GM21367 (cell line): ENCODE measurements around the gene RAD1.

Experiments used
- ATAC-seq: cut with Tn5 transposase; IDR thresholded peaks from one replicate; pipeline ENCODE4 v1.9.1; 2021; ENCODE audit not compliant: unreplicated experiment

The RAD1 gene

GRCh38 chr5:34916518-34916917 is 1.2 kb upstream of the RAD1 start:
- ATAC-seq, result no peak

DNA sequence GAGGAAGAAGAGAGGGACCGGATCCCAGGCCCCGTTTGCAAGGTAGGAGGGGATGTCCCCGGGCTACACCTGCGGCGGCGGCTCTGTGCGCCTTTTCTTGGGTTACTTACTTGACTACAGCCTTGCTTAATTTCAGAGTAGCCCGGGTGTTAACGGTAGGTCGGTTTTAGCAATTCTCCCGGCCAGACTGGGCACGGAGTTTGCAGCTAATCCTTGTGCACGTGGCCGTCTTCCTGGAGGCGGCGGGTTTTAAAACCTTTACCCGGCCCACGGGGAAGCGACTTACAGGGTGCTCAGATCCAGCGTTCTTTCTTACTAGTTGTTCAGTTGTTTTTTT is 520 bp upstream of the RAD1 start:
- ATAC-seq, result peak; percentile 4

DNA sequence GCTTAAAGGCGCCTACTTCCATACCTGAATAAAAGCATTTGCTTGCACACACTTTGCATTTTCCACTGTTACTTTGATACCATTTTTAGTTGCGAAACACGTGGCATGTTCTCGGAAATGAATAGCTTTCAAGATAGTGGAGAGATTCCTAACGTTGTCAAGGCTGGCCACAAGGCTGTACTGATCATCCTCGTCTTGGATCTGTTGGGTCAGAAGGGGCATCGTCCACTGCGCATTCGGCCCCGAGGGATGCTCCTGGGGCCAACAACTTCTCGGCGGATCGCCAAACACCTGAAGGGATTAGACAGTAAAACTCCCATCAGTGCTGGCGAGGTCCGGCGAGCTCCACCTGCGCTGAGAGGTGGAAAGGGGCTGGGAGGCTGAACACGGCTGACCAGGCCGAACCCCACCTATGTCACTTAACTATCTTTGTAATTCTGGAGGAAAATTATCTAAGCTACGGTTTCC is 599 bp downstream of the RAD1 start:
- ATAC-seq, result peak; percentile 9

DNA sequence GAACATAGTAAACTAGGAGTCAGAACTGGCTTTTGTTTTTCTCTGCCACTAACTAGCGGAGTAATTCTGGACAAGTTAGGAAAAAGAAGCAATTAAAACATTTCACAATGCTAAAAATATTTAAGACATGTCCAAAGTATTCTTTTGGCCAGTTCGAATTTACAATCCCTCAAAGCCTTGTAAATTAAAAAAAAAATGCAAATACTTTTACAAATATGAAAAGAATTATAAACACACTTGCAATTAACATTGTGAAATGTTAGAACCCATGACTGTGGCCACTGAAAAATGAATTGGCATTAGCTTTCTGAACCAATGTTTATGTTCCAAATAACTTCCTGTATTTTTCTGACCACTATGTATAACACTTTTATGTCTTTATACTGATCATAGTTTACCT is 2.2 kb downstream of the RAD1 start:
- no peak for ATAC-seq

DNA sequence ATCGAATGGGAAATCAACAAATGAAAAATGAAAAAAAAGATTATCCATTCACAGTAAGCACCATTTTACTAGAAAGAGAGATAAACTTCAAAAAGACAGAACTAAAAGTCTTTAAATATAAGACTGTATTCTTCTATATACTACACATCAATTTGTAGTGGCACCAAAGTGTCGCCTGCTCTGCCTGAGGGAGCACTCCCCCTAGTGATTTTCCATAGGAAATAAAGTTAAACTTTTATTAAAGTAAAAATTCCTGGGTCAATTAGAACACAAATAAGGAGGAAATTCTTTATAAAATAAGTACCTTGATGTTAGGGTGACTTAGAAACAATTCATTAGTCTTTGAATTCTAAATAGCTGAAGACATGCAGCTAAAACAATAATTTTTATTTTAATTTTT is 9.7 kb downstream of the RAD1 start:
- no peak for ATAC-seq

DNA sequence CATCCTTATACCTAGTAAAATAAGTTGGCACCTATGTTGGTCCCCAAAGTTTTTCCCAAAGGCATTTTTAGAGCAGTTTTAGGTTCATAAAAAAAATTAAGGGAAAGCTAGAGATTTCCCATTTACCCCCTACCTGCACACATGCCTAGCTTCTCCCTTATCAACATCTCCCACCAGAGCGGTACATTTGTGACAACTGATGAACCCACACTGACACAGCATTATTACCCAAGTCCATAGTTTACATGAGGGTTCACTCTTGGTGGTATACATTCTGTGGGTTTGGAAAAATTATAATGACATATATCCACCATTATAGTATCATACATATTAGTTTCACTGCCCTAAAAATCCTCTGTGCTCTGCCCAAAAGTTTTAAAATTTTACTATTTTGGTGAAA is 12.0 kb downstream of the RAD1 start:
- ATAC-seq, result no peak

DNA sequence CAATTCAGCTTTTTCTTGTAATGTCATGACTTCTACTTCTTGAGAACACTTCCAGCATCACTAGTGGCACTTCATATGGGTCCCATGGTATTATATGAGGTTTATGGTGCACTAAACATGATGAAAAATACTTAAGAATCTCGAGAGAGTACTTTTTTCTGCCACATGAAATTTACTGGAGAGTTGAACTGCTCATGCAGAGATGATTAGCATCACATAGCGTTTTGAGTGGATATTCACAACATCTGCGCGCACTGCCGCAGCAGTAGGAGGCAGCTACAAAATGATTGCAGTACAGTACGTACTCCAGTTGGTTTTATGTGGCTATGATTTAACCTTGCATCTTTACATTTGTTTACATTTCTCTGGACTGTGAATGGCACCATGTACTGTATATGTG is 14.7 kb downstream of the RAD1 start:
- ATAC-seq, result no peak

DNA sequence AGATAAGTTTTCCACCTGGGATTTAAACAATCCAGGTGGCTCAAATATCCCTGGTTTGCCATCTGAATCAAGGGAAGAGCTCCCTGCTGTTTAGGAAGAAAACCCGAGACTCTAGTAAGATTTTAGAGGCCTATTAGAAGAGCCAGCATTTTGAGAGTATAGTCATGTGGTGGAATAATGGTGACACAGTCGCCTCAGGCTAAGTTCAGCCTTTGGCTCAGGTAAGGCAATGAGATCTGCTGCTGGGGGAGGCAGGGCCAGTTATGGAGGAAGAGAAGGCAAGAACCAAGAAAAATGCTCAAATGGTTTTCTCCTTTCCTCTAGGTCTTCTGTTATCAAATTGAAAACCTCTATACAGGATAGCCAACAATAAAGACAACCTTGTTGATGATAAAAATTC is 16.2 kb downstream of the RAD1 start:
- ATAC-seq, result no peak

DNA sequence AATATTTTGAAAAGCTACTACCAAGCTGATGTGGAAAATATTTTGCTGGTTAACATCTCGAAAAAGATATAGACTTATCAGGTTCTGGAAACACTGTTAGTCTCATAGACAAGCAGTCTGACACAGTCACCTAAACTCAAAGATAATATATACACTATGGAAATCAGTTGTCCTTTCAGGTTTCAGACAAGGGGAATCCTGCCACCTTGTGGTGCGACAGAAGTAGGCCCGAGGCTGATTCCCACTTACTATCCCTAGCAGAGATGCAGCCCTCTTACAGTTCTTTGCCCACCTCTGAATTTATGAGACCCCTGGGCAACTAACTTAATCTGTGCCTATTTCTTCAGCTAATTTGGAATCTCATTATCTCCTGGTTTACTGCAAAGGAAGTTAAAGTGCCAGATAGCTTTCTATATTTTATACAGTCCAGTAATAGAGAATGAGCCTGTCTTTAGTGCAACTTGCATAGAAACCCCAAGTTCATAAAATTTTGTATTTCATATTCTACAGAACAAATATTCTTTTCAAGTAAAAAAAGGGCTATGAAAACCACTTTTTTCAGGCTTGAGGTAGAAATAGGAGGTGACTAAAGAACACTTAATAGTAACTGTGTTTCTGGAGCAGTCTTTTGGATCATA is 16.9 kb downstream of the RAD1 start:
- ATAC-seq, result peak; percentile 76

DNA sequence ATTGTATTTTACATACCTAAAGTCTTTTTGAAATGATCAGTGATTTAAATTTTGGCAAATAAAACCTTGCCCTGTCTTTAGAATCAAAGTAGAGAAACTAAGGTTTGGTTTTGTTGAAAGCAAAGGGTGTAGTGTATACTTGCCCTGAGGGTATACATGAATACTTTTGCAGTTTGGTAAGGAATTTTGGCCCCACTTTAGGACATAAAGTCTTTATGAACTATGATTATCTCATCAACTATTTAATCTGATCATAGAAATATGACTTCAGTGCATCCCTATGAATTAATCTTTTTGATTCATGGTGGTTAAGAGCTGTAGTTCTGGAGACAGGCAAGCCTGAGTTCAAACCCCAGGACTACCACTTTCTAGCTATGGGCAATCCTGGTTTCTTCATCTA is 17.7 kb downstream of the RAD1 start:
- ATAC-seq, result no peak

GRCh38 chr5:34895641-34896419 is 19.5 kb downstream of the RAD1 start:
- ATAC-seq, result no peak

DNA sequence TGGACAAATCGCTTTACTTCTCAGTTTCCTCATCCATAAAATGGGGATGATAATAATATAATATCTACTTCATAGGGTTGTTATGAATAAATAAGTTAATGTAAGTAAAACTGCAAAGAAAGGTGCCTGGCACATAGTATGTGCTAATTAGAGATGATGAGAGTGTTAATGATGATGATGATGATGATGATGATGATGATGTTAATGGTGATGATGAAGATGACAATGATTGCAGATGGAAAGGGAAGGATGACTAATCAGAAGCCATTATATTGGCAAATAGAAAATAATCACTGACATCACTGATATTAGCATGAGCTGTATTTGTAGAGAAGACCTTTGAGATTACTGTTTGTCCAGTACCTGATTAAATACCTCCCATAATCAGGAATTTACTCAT is 20.6 kb downstream of the RAD1 start:
- no peak for ATAC-seq

- ATAC-seq, result no peak
Observed at GRCh38 chr5:34892414-34892813, 22.9 kb downstream of the RAD1 start.

GRCh38 chr5:34891981-34892380 is 23.3 kb downstream of the RAD1 start:
- ATAC-seq, result no peak

DNA sequence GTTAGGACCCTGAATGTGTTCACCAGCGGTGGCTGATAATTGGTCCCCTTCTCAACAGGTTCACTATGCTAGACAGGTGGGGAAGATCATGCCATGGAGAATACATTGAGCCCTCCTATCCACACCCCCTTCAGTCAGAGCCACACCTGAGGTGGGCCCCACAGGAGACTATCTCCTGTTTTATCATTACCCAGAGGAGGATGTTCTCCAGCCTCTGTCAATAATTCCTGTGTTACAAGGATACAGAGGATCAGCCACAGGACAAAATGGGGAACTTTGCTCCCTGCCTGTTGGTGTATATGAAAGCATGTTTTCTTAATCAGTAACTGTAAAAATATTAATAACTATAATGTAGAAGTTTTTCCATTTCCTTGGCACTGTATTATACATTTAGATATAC is 25.9 kb downstream of the RAD1 start:
- no peak for ATAC-seq

GRCh38 chr5:34886392-34887119 is 28.7 kb downstream of the RAD1 start:
- no peak for ATAC-seq

DNA sequence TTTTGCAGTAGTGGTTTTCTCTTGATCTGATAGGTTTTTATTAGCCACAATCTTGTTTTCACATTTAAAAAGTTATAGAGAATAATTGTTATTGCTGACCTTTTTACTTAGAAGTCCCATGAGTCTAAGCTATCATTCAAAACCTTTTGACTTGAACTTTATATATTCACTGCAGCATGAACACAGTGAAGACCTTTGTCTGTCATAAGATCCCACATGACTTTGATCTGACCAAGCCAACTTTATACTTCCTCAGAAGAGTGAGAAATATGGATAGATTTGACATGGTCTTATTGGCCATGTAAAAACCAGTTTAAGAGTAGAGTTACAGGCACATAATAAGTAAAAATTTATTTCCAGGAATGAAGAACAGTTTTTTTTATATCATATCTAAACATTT is 34.1 kb downstream of the RAD1 start:
- no peak for ATAC-seq

DNA sequence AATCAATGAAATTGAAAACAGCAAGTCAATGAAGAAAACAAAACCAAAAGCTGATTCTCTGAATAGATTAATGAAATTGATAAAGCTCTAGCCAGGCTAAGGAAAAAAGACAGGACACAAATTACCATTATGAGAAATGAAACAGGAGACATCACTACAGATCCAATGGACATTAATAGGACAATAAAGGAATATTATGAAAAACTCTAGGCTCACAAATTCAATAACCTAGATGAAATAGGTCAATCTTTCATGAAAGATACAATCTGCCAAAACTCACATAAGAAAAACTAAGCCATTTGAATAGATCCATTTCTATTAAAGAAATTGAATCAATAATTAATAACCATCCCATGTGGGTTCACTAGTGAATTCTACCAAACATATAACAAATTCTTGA is 39.0 kb downstream of the RAD1 start:
- no peak for ATAC-seq

DNA sequence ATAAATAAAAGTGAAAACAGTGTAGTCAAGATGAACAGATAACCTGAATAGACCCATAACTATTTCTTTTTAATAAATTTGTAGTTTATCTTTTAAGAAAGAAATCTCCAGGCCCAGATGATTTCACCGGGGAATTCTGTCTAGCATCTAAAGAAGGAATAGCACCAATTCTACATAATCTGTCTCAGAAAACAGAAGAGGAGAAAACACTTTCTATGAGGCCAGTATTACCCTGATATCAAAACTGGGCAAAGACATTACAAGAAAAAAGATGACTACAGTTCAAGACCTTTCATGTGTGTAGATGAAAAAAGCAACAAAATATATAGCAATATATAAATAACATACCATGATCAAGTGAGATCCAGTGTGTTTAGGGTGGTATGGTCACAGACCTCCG is 44.9 kb downstream of the RAD1 start:
- no peak for ATAC-seq

GRCh38 chr5:34869256-34869655 is 46.0 kb downstream of the RAD1 start:
- ATAC-seq, result no peak

GRCh38 chr5:34868791-34869190 is 46.5 kb downstream of the RAD1 start:
- ATAC-seq, result no peak

DNA sequence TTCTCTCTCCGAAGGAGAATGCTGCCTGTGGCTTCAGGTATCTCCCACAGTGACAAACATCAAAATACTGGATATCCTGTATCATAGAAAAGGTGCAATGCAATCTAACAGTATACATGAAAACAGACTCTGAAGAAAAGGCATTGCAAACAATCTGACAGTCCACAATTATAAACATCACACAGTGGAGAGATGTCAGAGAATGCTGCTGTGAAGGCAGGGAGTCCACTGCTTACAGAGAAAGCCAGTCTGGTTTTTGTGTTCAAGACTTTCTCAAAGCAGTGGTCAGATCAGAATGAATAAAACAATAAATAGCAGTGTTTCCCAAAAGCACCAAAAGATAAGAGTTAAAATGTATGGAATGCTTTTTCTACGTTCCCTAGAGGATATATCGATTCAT is 47.6 kb downstream of the RAD1 start:
- ATAC-seq, result no peak
